Thyroid gland (tissue), 4 donors: ENCODE measurements around the gene ADGRG1.

ENCODE experiments used
- CTCF ChIP-seq, 6 experiments: fragments of 200-600 bp in 3 of 6; fragments of 450-650 bp in 3 of 6; sonication (generic) in 3 of 6; IDR thresholded peaks; one replicate each; pipeline ENCODE4 v1.5.1; 2016 to 2019; ENCODE audit warnings: antibody characterized with exemption in 6 of 6, mild to moderate bottlenecking in 2 of 6, inconsistent platforms in 1 of 6, moderate library complexity in 1 of 6
- POLR2A ChIP-seq, 2 donors: fragments of 450-650 bp; IDR thresholded peaks; one replicate each; pipeline ENCODE4 v1.6.1; 2017; ENCODE audit warnings: antibody characterized with exemption in 2 of 2, mild to moderate bottlenecking in 2 of 2, moderate library complexity in 1 of 2

- TF ChIP-seq CTCF (IDR thresholded peaks at IDR 0.05): no peak
- TF ChIP-seq POLR2A (IDR thresholded peaks at IDR 0.05): no peak
Measured at GRCh38 chr16:57594531-57595031, 33.8 kb upstream of the ADGRG1 start.
